ENCODE data around the gene CRYBG1.

Gene CRYBG1

DNA sequence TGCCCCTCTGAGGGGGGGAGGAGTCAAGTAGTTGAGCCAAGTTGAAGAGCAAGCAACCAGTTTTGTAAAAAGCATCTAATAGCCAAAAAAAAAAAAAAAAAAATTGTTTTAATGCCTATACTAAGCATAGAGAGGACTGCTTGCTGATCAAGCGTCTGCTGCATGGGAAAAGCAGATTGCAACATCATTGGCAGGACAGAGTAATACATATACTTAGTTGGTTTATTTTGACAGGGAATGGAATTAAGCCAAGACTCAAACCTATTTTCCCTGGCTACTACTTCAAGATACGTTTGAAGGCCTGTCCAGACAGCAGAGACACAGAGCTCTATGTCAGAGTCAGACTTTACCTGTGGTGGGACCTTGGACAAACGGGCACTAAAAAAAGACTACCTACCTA is 148.3 kb downstream of the CRYBG1 start:
- Histone ChIP-seq H3K9ac (ENCODE audit: low read length) (no peak overlapping the region), H3K27ac (ENCODE audit: low read length) (no peak overlapping the region), H3K9me3 (replicated peaks; ENCODE audit: insufficient read depth, low read length) (no peaks in the 10 kb centered on the region), H2AFZ (ENCODE audit: low read length) (no peak overlapping the region), H3F3A (ENCODE audit: insufficient read depth, low read length) (peaks cover 7% of the 10 kb centered on the region; the same call in 1 of the 2 replicates), H3K4me2 (ENCODE audit: low read depth, low read length) (no peak overlapping the region), H3K4me1 (ENCODE audit: low read length) (peaks cover 6% of the 10 kb centered on the region; the same call in 1 of the 2 replicates), H4K20me1 (ENCODE audit: insufficient read depth, low read length) (no peaks in the 10 kb centered on the region), H3K79me2 (ENCODE audit: low read length) (no peaks in the 10 kb centered on the region), H3K36me3 (replicated peaks; ENCODE audit: insufficient read depth, low read length) (no peaks in the 10 kb centered on the region), H3K4me3 (ENCODE audit: low read length) (no peak overlapping the region), H3K9me2 (replicated peaks; ENCODE audit: insufficient read depth, low read length) (no peaks in the 10 kb centered on the region), H3K27me3 (replicated peaks; ENCODE audit: insufficient read depth, low read length) (peaks cover 42% of the 10 kb centered on the region)
- DNase-seq, result no peak
- TF ChIP-seq EZH2 (optimal IDR thresholded peaks at IDR 0.05; ENCODE audit: low read depth, low read length) (no peak), EZH2phosphoT487 (IDR thresholded peaks at IDR 0.05; ENCODE audit: low read length) (no peak)
- TF ChIP-seq, protein P1, sequence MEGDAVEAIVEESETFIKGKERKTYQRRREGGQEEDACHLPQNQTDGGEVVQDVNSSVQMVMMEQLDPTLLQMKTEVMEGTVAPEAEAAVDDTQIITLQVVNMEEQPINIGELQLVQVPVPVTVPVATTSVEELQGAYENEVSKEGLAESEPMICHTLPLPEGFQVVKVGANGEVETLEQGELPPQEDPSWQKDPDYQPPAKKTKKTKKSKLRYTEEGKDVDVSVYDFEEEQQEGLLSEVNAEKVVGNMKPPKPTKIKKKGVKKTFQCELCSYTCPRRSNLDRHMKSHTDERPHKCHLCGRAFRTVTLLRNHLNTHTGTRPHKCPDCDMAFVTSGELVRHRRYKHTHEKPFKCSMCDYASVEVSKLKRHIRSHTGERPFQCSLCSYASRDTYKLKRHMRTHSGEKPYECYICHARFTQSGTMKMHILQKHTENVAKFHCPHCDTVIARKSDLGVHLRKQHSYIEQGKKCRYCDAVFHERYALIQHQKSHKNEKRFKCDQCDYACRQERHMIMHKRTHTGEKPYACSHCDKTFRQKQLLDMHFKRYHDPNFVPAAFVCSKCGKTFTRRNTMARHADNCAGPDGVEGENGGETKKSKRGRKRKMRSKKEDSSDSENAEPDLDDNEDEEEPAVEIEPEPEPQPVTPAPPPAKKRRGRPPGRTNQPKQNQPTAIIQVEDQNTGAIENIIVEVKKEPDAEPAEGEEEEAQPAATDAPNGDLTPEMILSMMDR (IDR thresholded peaks at IDR 0.05; ENCODE audit: low read length), result no peak

DNA sequence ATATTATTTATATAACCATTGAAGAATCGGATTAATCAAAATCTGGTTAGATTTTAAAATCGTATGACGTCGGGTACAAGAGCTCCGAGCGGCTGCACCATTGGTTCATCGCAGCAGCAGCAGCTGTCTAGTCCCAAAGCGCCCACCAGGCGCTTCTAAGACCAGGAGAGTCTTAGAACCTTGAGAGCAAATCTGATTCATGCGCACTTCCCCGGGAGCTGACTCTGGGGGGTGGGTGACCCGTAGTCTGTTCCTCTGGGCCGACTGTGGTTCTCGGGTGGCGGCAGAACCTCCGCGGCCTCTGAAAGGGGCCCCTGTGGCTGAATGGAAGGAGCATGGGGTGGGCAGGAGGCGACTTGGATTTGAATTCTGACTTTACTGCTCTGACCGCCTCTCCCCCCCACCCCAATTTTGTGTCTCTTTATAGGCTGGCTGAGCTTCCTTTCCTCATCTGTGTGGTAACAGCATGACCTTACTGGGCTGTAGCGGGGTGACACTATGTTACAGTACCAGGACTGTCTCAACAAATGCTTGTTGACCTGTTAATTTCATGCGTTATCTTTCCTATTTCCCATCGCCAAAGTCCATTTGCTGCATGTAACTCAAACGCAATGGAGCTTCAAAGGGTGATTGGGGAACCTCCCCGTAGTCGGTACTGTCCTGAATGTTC is 149.0 kb downstream of the CRYBG1 start:
- H4K20me1 ChIP-seq (ENCODE audit: insufficient read depth, low read length), result no peaks in the 10 kb centered on the region
- H3K9me3 ChIP-seq (replicated peaks; ENCODE audit: insufficient read depth, low read length), result no peaks in the 10 kb centered on the region
- H3F3A ChIP-seq (ENCODE audit: insufficient read depth, low read length), result peaks cover 7% of the 10 kb centered on the region; the same call in 1 of the 2 replicates
- H3K79me2 ChIP-seq (ENCODE audit: low read length), result no peaks in the 10 kb centered on the region
- H3K9me2 ChIP-seq (replicated peaks; ENCODE audit: insufficient read depth, low read length), result no peaks in the 10 kb centered on the region
- no peak overlapping the region for H3K27ac ChIP-seq (ENCODE audit: low read length)
- DNase-seq, result no peak
- H3K36me3 ChIP-seq (replicated peaks; ENCODE audit: insufficient read depth, low read length), result no peaks in the 10 kb centered on the region
- H3K4me2 ChIP-seq (ENCODE audit: low read depth, low read length), result peak overlapping the region; percentile 87; the same call in 1 of the 2 replicates
- H2AFZ ChIP-seq (ENCODE audit: low read length), result peak overlapping the region; percentile 79; the same call in 1 of the 2 replicates
- H3K4me1 ChIP-seq (ENCODE audit: low read length), result peaks cover 6% of the 10 kb centered on the region; the same call in 1 of the 2 replicates
- peaks cover 49% of the 10 kb centered on the region for H3K27me3 ChIP-seq (replicated peaks; ENCODE audit: insufficient read depth, low read length)
- H3K4me3 ChIP-seq (ENCODE audit: low read length), result no peak overlapping the region
- no peak for TF ChIP-seq EZH2phosphoT487 (IDR thresholded peaks at IDR 0.05; ENCODE audit: low read length)
- no peak overlapping the region for H3K9ac ChIP-seq (ENCODE audit: low read length)

DNA sequence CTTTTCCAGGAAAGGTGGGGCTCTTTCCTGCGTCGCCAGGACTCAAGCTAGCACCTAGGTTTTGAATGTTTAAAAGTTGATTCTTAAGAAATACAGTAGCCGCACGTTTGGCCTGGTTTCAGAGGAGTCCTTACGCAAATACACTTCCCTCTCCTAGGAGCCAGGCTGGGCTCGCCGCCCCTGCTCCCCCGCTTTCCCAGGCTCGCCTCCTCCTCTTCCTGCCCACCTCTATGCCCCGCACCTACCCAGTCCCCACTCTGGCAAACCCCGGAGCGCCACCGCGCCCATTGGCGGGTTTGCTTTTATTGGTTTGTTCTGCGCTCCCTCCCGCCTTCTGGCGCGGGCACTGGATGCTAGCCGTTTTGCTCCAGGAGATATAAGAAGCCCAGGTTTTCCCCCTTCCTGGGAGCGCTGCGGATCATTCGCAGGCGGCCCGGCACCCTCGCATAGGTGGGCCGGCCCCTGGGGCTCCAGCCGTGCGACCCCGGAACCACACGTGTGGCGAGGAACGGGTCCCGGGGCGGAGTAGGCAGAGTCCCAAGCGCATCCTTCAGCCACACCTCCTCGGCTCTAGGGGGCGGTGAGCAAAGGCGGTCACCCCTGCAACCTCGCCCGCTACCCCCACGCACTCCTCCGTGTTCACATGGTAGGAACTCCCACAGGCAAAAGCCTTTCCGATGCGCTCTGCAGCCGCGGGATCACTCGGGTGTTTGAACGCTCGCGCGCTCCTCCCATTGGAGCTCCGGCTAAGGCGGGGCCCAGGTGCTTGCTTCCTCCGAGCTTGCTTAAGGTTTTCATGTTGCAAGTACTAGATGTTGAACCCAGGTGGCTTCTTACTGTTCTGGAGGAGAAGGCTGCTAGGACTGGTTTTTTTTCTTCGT is 149.8 kb downstream of the CRYBG1 start:
- Histone ChIP-seq H3K27ac (ENCODE audit: low read length) (no peak overlapping the region), H3K27me3 (replicated peaks; ENCODE audit: insufficient read depth, low read length) (peaks cover 54% of the 10 kb centered on the region), H2AFZ (ENCODE audit: low read length) (peak overlapping the region; percentile 79), H3K4me3 (ENCODE audit: low read length) (peak overlapping the region; percentile 79), H3F3A (ENCODE audit: insufficient read depth, low read length) (peaks cover 7% of the 10 kb centered on the region; the same call in 1 of the 2 replicates), H3K9ac (ENCODE audit: low read length) (no peak overlapping the region), H3K36me3 (replicated peaks; ENCODE audit: insufficient read depth, low read length) (no peaks in the 10 kb centered on the region), H3K4me2 (ENCODE audit: low read depth, low read length) (peak overlapping the region; percentile 87; the same call in 1 of the 2 replicates), H4K20me1 (ENCODE audit: insufficient read depth, low read length) (no peaks in the 10 kb centered on the region), H3K4me1 (ENCODE audit: low read length) (peaks cover 6% of the 10 kb centered on the region; the same call in 1 of the 2 replicates), H3K9me3 (replicated peaks; ENCODE audit: insufficient read depth, low read length) (no peaks in the 10 kb centered on the region), H3K79me2 (ENCODE audit: low read length) (no peaks in the 10 kb centered on the region), H3K9me2 (replicated peaks; ENCODE audit: insufficient read depth, low read length) (no peaks in the 10 kb centered on the region)
- peak; percentile 47 for DNase-seq
- no peak for TF ChIP-seq EZH2phosphoT487 (IDR thresholded peaks at IDR 0.05; ENCODE audit: low read length)
- TF ChIP-seq, protein P1 (IDR thresholded peaks at IDR 0.05; ENCODE audit: low read length), result no peak
- no peak for TF ChIP-seq EZH2 (optimal IDR thresholded peaks at IDR 0.05; ENCODE audit: low read depth, low read length)
